NCI-H2196 (cell line): Measurements from ENCODE around the gene RHBDL3.

Experiments
- DNase-seq: peaks from one replicate; lab custom pipeline; 2025; ENCODE audit not compliant: unreplicated experiment; lab: John Stamatoyannopoulos, UW

The RHBDL3 gene

GRCh38 chr17:32266389-32267301 is 1.0 kb downstream of the RHBDL3 start:
- no peak for DNase-seq

- no peak for DNase-seq
These were observed 2.1 kb downstream of the RHBDL3 start for GRCh38 chr17:32267690-32268205.

- no peak for DNase-seq
These were observed 3.2 kb downstream of the RHBDL3 start for GRCh38 chr17:32268734-32269288.

- DNase-seq: no peak
These were observed 3.7 kb downstream of the RHBDL3 start for GRCh38 chr17:32269377-32269776.

GRCh38 chr17:32271844-32272243 is 6.2 kb downstream of the RHBDL3 start:
- no peak for DNase-seq

GRCh38 chr17:32274101-32274500 is 8.5 kb downstream of the RHBDL3 start:
- DNase-seq: no peak

- no peak for DNase-seq
These were observed 9.0 kb downstream of the RHBDL3 start for GRCh38 chr17:32274643-32275042.

- no peak for DNase-seq
These were observed 9.7 kb downstream of the RHBDL3 start for GRCh38 chr17:32275060-32276042.

- no peak for DNase-seq
These were observed 10.6 kb downstream of the RHBDL3 start for GRCh38 chr17:32276171-32276601.

GRCh38 chr17:32277284-32277683 is 11.7 kb downstream of the RHBDL3 start:
- no peak for DNase-seq

- no peak for DNase-seq
These were observed 13.2 kb downstream of the RHBDL3 start for GRCh38 chr17:32278815-32279214.

- no peak for DNase-seq
These were observed 14.5 kb downstream of the RHBDL3 start for GRCh38 chr17:32279891-32280716.

- DNase-seq: peak; percentile 65
These were observed 15.4 kb downstream of the RHBDL3 start for GRCh38 chr17:32281011-32281451.

- no peak for DNase-seq
These were observed 18.1 kb downstream of the RHBDL3 start for GRCh38 chr17:32283745-32284201.

- no peak for DNase-seq
These were observed 19.7 kb downstream of the RHBDL3 start for GRCh38 chr17:32285306-32285705.

- no peak for DNase-seq
These were observed 20.3 kb downstream of the RHBDL3 start for GRCh38 chr17:32285746-32286517.

- no peak for DNase-seq
These were observed 20.9 kb downstream of the RHBDL3 start for GRCh38 chr17:32286518-32286900.

- DNase-seq: no peak
These were observed 22.3 kb downstream of the RHBDL3 start for GRCh38 chr17:32287804-32288511.

GRCh38 chr17:32288615-32289014 is 23.0 kb downstream of the RHBDL3 start:
- no peak for DNase-seq
